ENCODE results near the gene GRIA1. TPM values are rescaled to one million over a fixed set of nuclear protein-coding genes. Genes with fewer than 3 reads are reported as not detected.

The GRIA1 gene
- total and polyA plus RNA-seq, 2 of the 4 experiments (the other 2 are of a cell fraction): 0.48 to 1.3 TPM

DNA sequence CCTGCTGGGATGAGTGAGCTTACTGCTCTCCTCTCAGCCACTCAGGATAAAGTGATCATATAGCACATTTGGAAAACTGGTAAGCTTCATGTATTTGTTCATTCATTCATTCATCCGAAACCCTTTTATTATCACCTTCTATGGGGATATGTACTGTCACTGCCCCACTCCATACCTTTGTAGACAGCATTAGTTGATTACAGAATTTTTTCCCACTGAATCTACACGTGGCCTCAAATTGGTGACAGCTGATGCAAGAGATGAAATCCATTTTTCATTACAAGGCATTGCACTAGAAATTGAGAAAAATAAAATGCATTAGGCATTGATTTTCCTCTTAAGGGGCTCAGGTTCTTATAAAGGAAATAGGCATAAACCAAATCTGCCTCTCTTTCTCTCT lies 9.7 kb downstream of the GRIA1 start:
- Histone ChIP-seq H3K4me1 (ENCODE audit: control insufficient read depth, insufficient read depth, low read length) (no peaks in the 10 kb centered on the region; the same call in 1 of the 2 replicates), H3K23ac (ENCODE audit: low read depth, low read length) (no peak overlapping the region), H4K91ac (ENCODE audit: insufficient read depth, low read depth, low read length) (no peak overlapping the region), H4K20me1 (ENCODE audit: insufficient read depth, low read length) (no peaks in the 10 kb centered on the region), H3K14ac (replicated peaks; ENCODE audit: low read depth, low read length) (no peak overlapping the region), H3K27ac (ENCODE audit: insufficient read depth, low read length) (no peak overlapping the region), H2AK9ac (replicated peaks; ENCODE audit: low read depth, low read length, poor library complexity) (no peak overlapping the region), H3K56ac (ENCODE audit: extremely low read depth, insufficient read depth, low read length) (no peak overlapping the region), H3K4ac (ENCODE audit: low read depth, low read length) (no peak overlapping the region), H3K4me2 (ENCODE audit: low read depth, low read length) (no peak overlapping the region), H3K36me3 (ENCODE audit: control insufficient read depth, insufficient read depth, low read length) (no peaks in the 10 kb centered on the region), H2AFZ (replicated peaks; ENCODE audit: low read length, poor library complexity) (no peak overlapping the region), H2BK120ac (ENCODE audit: low read depth, low read length) (no peak overlapping the region), H2BK15ac (ENCODE audit: low read depth, low read length) (no peak overlapping the region), H3K27me3 (ENCODE audit: control insufficient read depth, insufficient read depth, low read length) (no peaks in the 10 kb centered on the region), H4K5ac (ENCODE audit: low read depth, low read length) (no peak overlapping the region), H3K9me1 (ENCODE audit: insufficient read depth, low read length) (0 out of 2 replicates have a peak, but pooled peaks cover 2% of the 10 kb centered on the region), H2BK20ac (ENCODE audit: low read depth, low read length) (no peak overlapping the region), H2BK5ac (ENCODE audit: low read depth, low read length, poor library complexity, severe bottlenecking) (no peak overlapping the region), H3K9me3 (ENCODE audit: control insufficient read depth, insufficient read depth, low read length) (no peaks in the 10 kb centered on the region), H3K4me3 (ENCODE audit: insufficient read depth, low read depth, low read length) (no peak overlapping the region), H2AK5ac (ENCODE audit: low read depth, low read length) (no peak overlapping the region), H3K9ac (ENCODE audit: low read depth, low read length) (no peak overlapping the region), H3K18ac (ENCODE audit: low read depth, low read length) (no peak overlapping the region), H4K8ac (ENCODE audit: low read depth in 2 of 2, low read length in 2 of 2) (no peak overlapping the region), H3K79me1 (ENCODE audit: low read depth in 1 of 2, low read length in 2 of 2) (no peaks in the 10 kb centered on the region)
- DNase-seq (no peak), ATAC-seq (ENCODE audit: low read depth) (no peak)
- BruUV-seq (replicated peaks): no TSS peak
- TF ChIP-seq CHD1 (IDR thresholded peaks at IDR 0.05; ENCODE audit: low read depth, low read length) (no peak), POLR2A (IDR thresholded peaks at IDR 0.05; ENCODE audit: low read depth, low read length) (no peak), RFX5 (IDR thresholded peaks at IDR 0.05; ENCODE audit: low read depth, low read length) (no peak), MAFK (IDR thresholded peaks at IDR 0.05; ENCODE audit: low read depth, low read length) (no peak), MAZ (IDR thresholded peaks at IDR 0.05; ENCODE audit: borderline replicate concordance, low read depth, low read length) (no peak), RCOR1 (IDR thresholded peaks at IDR 0.05; ENCODE audit: insufficient replicate concordance, low read length) (no peak), RAD21 (IDR thresholded peaks at IDR 0.05; ENCODE audit: low read length) (no peak), MXI1 (IDR thresholded peaks at IDR 0.05; ENCODE audit: borderline replicate concordance, low read depth, low read length) (no peak), FOS (IDR thresholded peaks at IDR 0.05; ENCODE audit: low read depth, low read length) (no peak), BHLHE40 (IDR thresholded peaks at IDR 0.05; ENCODE audit: low read depth, low read length) (no peak), SMC3 (IDR thresholded peaks at IDR 0.05; ENCODE audit: low read depth, low read length) (no peak), NFE2L2 (IDR thresholded peaks at IDR 0.05; ENCODE audit: low read depth, low read length) (no peak), CEBPB (IDR thresholded peaks at IDR 0.05; ENCODE audit: low read depth, low read length) (no peak)
- TF ChIP-seq, protein P1, sequence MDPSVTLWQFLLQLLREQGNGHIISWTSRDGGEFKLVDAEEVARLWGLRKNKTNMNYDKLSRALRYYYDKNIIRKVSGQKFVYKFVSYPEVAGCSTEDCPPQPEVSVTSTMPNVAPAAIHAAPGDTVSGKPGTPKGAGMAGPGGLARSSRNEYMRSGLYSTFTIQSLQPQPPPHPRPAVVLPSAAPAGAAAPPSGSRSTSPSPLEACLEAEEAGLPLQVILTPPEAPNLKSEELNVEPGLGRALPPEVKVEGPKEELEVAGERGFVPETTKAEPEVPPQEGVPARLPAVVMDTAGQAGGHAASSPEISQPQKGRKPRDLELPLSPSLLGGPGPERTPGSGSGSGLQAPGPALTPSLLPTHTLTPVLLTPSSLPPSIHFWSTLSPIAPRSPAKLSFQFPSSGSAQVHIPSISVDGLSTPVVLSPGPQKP (IDR thresholded peaks at IDR 0.05; ENCODE audit: borderline replicate concordance, low read depth, low read length): no peak
- TF ChIP-seq, protein P2, sequence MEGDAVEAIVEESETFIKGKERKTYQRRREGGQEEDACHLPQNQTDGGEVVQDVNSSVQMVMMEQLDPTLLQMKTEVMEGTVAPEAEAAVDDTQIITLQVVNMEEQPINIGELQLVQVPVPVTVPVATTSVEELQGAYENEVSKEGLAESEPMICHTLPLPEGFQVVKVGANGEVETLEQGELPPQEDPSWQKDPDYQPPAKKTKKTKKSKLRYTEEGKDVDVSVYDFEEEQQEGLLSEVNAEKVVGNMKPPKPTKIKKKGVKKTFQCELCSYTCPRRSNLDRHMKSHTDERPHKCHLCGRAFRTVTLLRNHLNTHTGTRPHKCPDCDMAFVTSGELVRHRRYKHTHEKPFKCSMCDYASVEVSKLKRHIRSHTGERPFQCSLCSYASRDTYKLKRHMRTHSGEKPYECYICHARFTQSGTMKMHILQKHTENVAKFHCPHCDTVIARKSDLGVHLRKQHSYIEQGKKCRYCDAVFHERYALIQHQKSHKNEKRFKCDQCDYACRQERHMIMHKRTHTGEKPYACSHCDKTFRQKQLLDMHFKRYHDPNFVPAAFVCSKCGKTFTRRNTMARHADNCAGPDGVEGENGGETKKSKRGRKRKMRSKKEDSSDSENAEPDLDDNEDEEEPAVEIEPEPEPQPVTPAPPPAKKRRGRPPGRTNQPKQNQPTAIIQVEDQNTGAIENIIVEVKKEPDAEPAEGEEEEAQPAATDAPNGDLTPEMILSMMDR (conservative IDR thresholded peaks at IDR 0.05; ENCODE audit: low read depth, low read length): no peak
- TF ChIP-seq, protein P3, sequence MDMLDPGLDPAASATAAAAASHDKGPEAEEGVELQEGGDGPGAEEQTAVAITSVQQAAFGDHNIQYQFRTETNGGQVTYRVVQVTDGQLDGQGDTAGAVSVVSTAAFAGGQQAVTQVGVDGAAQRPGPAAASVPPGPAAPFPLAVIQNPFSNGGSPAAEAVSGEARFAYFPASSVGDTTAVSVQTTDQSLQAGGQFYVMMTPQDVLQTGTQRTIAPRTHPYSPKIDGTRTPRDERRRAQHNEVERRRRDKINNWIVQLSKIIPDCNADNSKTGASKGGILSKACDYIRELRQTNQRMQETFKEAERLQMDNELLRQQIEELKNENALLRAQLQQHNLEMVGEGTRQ (IDR thresholded peaks at IDR 0.05; ENCODE audit: low read depth, low read length): no peak
- ChIA-PET CTCF (interaction anchor here (0.8 to 1.1 kb wide), 2 partner anchors 25 to 465 kb away, joined by 3 read pairs; no protein-coding TSS in a partner anchor), POLR2A (ENCODE audit: unreplicated experiment) (no interaction called here)
- intact Hi-C loops (cut with micrococcal nuclease) (no loop called here), in situ Hi-C loops (cut with MboI; ENCODE audit: low sequenced_read_pairs) (no loop called here), dilution Hi-C loops (cut with HindIII; ENCODE audit: low sequenced_read_pairs, unreplicated experiment) (no loop called here)
- WGBS, 2 experiments (ENCODE audit: extremely low coverage in 2 of 2, insufficient read length in 1 of 2): no CpG with 5 or more reads among the region's 2 CpGs
